HepG2 (cell line): Measurements from ENCODE around the gene PAIP2. TPM values are rescaled to one million over a fixed set of nuclear protein-coding genes. Genes with fewer than 3 reads are reported as not detected.

Experiments used
- ATAC-seq: fragments of 200-7000 bp; cut with Tn5 transposase; 3 replicates; pipeline ENCODE4 v1.9.1; 2020; ENCODE audit warnings: mild to moderate bottlenecking, moderate library complexity
- BruUV-seq: library from RNA; stranded (reverse); fragments of 400-500 nt; replicated peaks from 2 replicates; lab custom pipeline; 2021; lab: Mats Ljungman, UMichigan
- CTCF ChIA-PET: fragments of 300-600 bp; formaldehyde crosslinking; extraction: SDS; loops from one replicate; lab custom pipeline; 2021; ENCODE audit warnings: low total read pairs, inconsistent platforms, low intra/inter-chr PET ratio; lab: Yijun Ruan, JAX
- POLR2A ChIA-PET: fragments of 350-600 bp; sonication (Branson Sonifier 250); formaldehyde crosslinking; loops from one replicate; lab custom pipeline; 2020; ENCODE audit warnings: antibody characterized with exemption, inconsistent platforms; lab: Yijun Ruan, JAX
- DNase-seq: peaks from one replicate; pipeline ENCODE4 v3.0.0-alpha.2; 2015; ENCODE audit warnings: low spot score
- FAIRE-seq: peaks from 3 replicates; lab custom pipeline; 2011; peaks lifted over from hg19 to GRCh38; lab: Jason Lieb, UNC
- H2AFZ ChIP-seq: one replicate; pipeline ENCODE4 v1.6.1; 2011; ENCODE audit warnings: low read length, inconsistent platforms
- H3K27ac ChIP-seq: fragments of 300-600 bp; 3 replicates; pipeline ENCODE4 v1.8.0; 2011; ENCODE audit warnings: mixed run types, mild to moderate bottlenecking, mixed read lengths, low read length, inconsistent platforms; ENCODE audit not compliant: insufficient read depth; ENCODE audit errors: extremely low read length
- H3K27me3 ChIP-seq, 2 experiments: fragments of 200-600 bp in 1 of 2; 2 replicates in 1 of 2; 3 replicates in 1 of 2; pipeline versions ENCODE4 v1.6.0 to v1.8.0; 2011; ENCODE audit warnings: low read length in 2 of 2, mild to moderate bottlenecking in 2 of 2, moderate library complexity in 2 of 2, inconsistent platforms in 1 of 2; ENCODE audit not compliant: insufficient read depth in 2 of 2, control insufficient read depth in 1 of 2
- H3K36me3 ChIP-seq, 2 experiments: fragments of 200-600 bp in 1 of 2; replicated peaks in 1 of 2; 2 replicates in 1 of 2; 3 replicates in 1 of 2; pipeline versions ENCODE4 v1.5.1 to v1.8.0; 2011; ENCODE audit warnings: low read length in 2 of 2, inconsistent platforms in 1 of 2; ENCODE audit not compliant: insufficient read depth in 2 of 2, control insufficient read depth in 1 of 2
- H3K4me1 ChIP-seq: 2 replicates; pipeline ENCODE4 v1.5.1; 2012; ENCODE audit warnings: low read length, inconsistent platforms; ENCODE audit not compliant: insufficient read depth
- H3K4me2 ChIP-seq: 2 replicates; pipeline ENCODE4 v1.6.0; 2011; ENCODE audit warnings: low read depth, low read length, inconsistent platforms
- H3K4me3 ChIP-seq, 3 experiments: fragments of 200-600 bp in 1 of 3; sonication (generic), shearing (Covaris generic) in 1 of 3; replicated peaks in 1 of 3; 2 replicates each; pipeline ENCODE4 v1.5.1; 2011 to 2016; ENCODE audit warnings: low read length in 3 of 3, inconsistent platforms in 2 of 3, low read depth in 2 of 3, mild to moderate bottlenecking in 2 of 3, control low read depth in 1 of 3, mixed read lengths in 1 of 3; ENCODE audit not compliant: insufficient read depth in 1 of 3
- H3K79me2 ChIP-seq: one replicate; pipeline ENCODE4 v1.6.1; 2011; ENCODE audit warnings: low read length, inconsistent platforms; ENCODE audit not compliant: insufficient read depth
- H3K9ac ChIP-seq: 2 replicates; pipeline ENCODE4 v1.6.0; 2011; ENCODE audit warnings: mild to moderate bottlenecking, low read depth, low read length, inconsistent platforms; ENCODE audit not compliant: insufficient read depth
- H3K9me3 ChIP-seq: 2 replicates; pipeline ENCODE4 v1.5.1; 2012; ENCODE audit warnings: mild to moderate bottlenecking, low read length
- H4K20me1 ChIP-seq: 2 replicates; pipeline ENCODE4 v1.6.0; 2011; ENCODE audit warnings: inconsistent platforms, mild to moderate bottlenecking, low read length, moderate library complexity; ENCODE audit not compliant: insufficient read depth
- DPF2 ChIP-seq: sonication (generic); formaldehyde crosslinking; IDR thresholded peaks from 2 replicates; pipeline ENCODE4 v1.4.0; 2020; ENCODE audit warnings: mild to moderate bottlenecking, low read depth, missing genetic modification reagents, borderline replicate concordance
- KDM2A ChIP-seq: sonication (generic); formaldehyde crosslinking; IDR thresholded peaks from 2 replicates; pipeline ENCODE4 v1.4.0; 2020; ENCODE audit warnings: low read depth, missing genetic modification reagents, borderline replicate concordance
- MBD4 ChIP-seq: IDR thresholded peaks from 2 replicates; pipeline ENCODE4 v1.6.1; 2012; ENCODE audit warnings: low read length, inconsistent platforms, borderline replicate concordance
- MED13 ChIP-seq: sonication (generic); formaldehyde crosslinking; IDR thresholded peaks from 2 replicates; pipeline ENCODE4 v1.5.0; 2020; ENCODE audit warnings: missing genetic modification reagents
- MZF1 ChIP-seq: sonication (generic); formaldehyde crosslinking; IDR thresholded peaks from 2 replicates; pipeline ENCODE4 v1.8.1; 2023; ENCODE audit warnings: mild to moderate bottlenecking, missing genetic modification reagents, borderline replicate concordance
- RAD51 ChIP-seq: fragments of 450-650 bp; IDR thresholded peaks from 2 replicates; pipeline ENCODE4 v1.6.1; 2016; ENCODE audit warnings: borderline replicate concordance
- TOPORS ChIP-seq: sonication (generic); formaldehyde crosslinking; IDR thresholded peaks from 2 replicates; pipeline ENCODE4 v1.8.0; 2023; ENCODE audit warnings: mild to moderate bottlenecking, missing genetic modification reagents
- ZNF777 ChIP-seq: sonication (generic); formaldehyde crosslinking; IDR thresholded peaks from 2 replicates; pipeline ENCODE4 v1.4.0; 2020; ENCODE audit warnings: missing genetic modification reagents
- WGBS: methylation state at CpG from one replicate; pipeline ENCODE4 v1.1.6; 2017; ENCODE audit warnings: low lambda C conversion rate; 5-methylcytosine and 5-hydroxymethylcytosine counted together
- in situ Hi-C: cut with HindIII; loops from 2 replicates; pipeline ENCODE4 v1.10.0; 2017; ENCODE audit warnings: low pct_unique_long_range_greater_than_20kb; ENCODE audit not compliant: extremely low pct_ligation_motif_present
- intact Hi-C: fragments of 100-400 bp; cut with micrococcal nuclease; formaldehyde crosslinking; loops from one replicate; pipeline ENCODE4 v1.10.0; 2022; ENCODE audit not compliant: unreplicated experiment
- polyA plus RNA-seq, 8 experiments: library from polyadenylated mRNA; depleted of rRNA in 3 of 8; stranded (reverse) in 7 of 8; unstranded in 1 of 8; fragments of >200 nt; fragmentation: Illumina TruSeq in 4 of 8; extraction: Trizol in 4 of 8; gene quantifications; 2 replicates each; pipeline versions ENCODE4 v1.2.1 to v1.2.3, GENCODE V29; 2011 to 2016; ENCODE audit warnings: low read depth in 4 of 8, missing spikeins in 1 of 8, mixed read lengths in 1 of 8; ENCODE audit not compliant: insufficient read depth in 1 of 8
- total RNA-seq, 5 experiments: library from RNA; depleted of rRNA; stranded (reverse); fragments of >200 nt; fragmentation: Illumina TruSeq; extraction: Trizol; gene quantifications; 2 replicates each; pipeline ENCODE4 v1.2.3, GENCODE V29; 2016; ENCODE audit warnings: low read depth in 1 of 5
- TF ChIP-seq, protein P1 (sequence below): IDR thresholded peaks from 2 replicates; pipeline ENCODE4 v1.6.1; 2016; ENCODE audit warnings: low read depth, missing genetic modification reagents, missing compliant biosample characterization
- TF ChIP-seq, protein P2 (sequence below): IDR thresholded peaks from 2 replicates; pipeline ENCODE4 v1.6.1; 2012; ENCODE audit warnings: inconsistent platforms
- TF ChIP-seq, protein P3 (sequence below), 2 experiments: sonication (generic) in 1 of 2; formaldehyde crosslinking in 1 of 2; IDR thresholded peaks; 2 replicates each; pipeline versions ENCODE4 v1.4.0 to v1.6.1; 2018 to 2020; ENCODE audit warnings: missing genetic modification reagents in 2 of 2, borderline replicate concordance in 1 of 2, low read depth in 1 of 2, mild to moderate bottlenecking in 1 of 2, missing biosample characterization in 1 of 2
- TF ChIP-seq, protein P4 (sequence below): IDR thresholded peaks from 2 replicates; pipeline ENCODE4 v1.6.1; 2018; ENCODE audit warnings: missing genetic modification reagents
- TF ChIP-seq, protein P5 (sequence below): sonication (generic); formaldehyde crosslinking; IDR thresholded peaks from 2 replicates; pipeline ENCODE4 v1.4.0; 2020; ENCODE audit warnings: missing genetic modification reagents

The PAIP2 gene
- total and polyA plus RNA-seq, 2 of the 13 experiments (the other 11 are each of a cell fraction or from before 2014, with no cell fraction given) = 61.5 to 76.3 TPM

DNA sequence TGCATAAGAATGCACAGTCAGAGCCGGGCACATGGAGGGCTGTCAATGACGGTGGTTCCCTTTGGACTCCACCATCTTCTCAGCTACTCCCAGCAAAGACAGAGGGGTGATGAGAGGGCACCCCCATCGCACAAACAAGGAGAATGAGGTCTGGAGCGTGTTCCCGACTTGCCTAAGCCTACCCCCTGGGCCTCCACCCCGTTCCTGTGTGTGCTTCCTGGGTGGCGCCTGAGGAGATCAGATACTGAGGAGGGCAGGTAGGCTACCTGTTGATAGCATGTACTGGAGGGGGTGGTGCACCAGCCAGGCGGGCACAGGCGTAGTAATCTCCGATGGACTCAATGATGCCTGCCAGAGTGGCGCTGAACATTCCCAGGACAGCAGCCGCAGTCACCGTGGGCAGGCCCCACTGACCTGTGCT, 37.3 kb downstream of the PAIP2 start:
- FAIRE-seq = no peak

More for the DNA sequence above, 37.3 kb downstream of the PAIP2 start:
- no peaks in the 10 kb centered on the region for H3K27me3 ChIP-seq
- ChIA-PET CTCF (no interaction called here), POLR2A (no interaction called here)
- ATAC-seq = no peak
- no peak overlapping the region for H3K4me3 ChIP-seq
- intact Hi-C loops = no loop called here
- no peak overlapping the region for H3K9ac ChIP-seq
- no peaks in the 10 kb centered on the region for H4K20me1 ChIP-seq
- H3K9me3 ChIP-seq = no peaks in the 10 kb centered on the region
- no peak overlapping the region for H3K27ac ChIP-seq
- 96% methylated on average over 11 of the region's 13 CpGs for WGBS
- H3K79me2 ChIP-seq = peaks cover 12% of the 10 kb centered on the region
- H3K36me3 ChIP-seq = peaks cover 0 to 5% of the 10 kb centered on the region in 2 experiments; a peak in 2 of 5 replicates
- in situ Hi-C loops = no loop called here
- peaks cover 36% of the 10 kb centered on the region for H3K4me1 ChIP-seq
- H3K4me2 ChIP-seq = no peak overlapping the region
- no peak overlapping the region for H2AFZ ChIP-seq
- BruUV-seq = no TSS peak
- DNase-seq = no peak
- TF ChIP-seq, protein P1, sequence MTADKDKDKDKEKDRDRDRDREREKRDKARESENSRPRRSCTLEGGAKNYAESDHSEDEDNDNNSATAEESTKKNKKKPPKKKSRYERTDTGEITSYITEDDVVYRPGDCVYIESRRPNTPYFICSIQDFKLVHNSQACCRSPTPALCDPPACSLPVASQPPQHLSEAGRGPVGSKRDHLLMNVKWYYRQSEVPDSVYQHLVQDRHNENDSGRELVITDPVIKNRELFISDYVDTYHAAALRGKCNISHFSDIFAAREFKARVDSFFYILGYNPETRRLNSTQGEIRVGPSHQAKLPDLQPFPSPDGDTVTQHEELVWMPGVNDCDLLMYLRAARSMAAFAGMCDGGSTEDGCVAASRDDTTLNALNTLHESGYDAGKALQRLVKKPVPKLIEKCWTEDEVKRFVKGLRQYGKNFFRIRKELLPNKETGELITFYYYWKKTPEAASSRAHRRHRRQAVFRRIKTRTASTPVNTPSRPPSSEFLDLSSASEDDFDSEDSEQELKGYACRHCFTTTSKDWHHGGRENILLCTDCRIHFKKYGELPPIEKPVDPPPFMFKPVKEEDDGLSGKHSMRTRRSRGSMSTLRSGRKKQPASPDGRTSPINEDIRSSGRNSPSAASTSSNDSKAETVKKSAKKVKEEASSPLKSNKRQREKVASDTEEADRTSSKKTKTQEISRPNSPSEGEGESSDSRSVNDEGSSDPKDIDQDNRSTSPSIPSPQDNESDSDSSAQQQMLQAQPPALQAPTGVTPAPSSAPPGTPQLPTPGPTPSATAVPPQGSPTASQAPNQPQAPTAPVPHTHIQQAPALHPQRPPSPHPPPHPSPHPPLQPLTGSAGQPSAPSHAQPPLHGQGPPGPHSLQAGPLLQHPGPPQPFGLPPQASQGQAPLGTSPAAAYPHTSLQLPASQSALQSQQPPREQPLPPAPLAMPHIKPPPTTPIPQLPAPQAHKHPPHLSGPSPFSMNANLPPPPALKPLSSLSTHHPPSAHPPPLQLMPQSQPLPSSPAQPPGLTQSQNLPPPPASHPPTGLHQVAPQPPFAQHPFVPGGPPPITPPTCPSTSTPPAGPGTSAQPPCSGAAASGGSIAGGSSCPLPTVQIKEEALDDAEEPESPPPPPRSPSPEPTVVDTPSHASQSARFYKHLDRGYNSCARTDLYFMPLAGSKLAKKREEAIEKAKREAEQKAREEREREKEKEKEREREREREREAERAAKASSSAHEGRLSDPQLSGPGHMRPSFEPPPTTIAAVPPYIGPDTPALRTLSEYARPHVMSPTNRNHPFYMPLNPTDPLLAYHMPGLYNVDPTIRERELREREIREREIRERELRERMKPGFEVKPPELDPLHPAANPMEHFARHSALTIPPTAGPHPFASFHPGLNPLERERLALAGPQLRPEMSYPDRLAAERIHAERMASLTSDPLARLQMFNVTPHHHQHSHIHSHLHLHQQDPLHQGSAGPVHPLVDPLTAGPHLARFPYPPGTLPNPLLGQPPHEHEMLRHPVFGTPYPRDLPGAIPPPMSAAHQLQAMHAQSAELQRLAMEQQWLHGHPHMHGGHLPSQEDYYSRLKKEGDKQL = no peak
- no peak for TF ChIP-seq TOPORS
- TF ChIP-seq, protein P2, sequence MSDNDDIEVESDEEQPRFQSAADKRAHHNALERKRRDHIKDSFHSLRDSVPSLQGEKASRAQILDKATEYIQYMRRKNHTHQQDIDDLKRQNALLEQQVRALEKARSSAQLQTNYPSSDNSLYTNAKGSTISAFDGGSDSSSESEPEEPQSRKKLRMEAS = no peak
- no peak for TF ChIP-seq MED13
- no peak for TF ChIP-seq ZNF777 (CRISPR knock-in tag)
- no peak for TF ChIP-seq RAD51
- TF ChIP-seq DPF2 (CRISPR knock-in tag) = no peak
- TF ChIP-seq, protein P3, sequence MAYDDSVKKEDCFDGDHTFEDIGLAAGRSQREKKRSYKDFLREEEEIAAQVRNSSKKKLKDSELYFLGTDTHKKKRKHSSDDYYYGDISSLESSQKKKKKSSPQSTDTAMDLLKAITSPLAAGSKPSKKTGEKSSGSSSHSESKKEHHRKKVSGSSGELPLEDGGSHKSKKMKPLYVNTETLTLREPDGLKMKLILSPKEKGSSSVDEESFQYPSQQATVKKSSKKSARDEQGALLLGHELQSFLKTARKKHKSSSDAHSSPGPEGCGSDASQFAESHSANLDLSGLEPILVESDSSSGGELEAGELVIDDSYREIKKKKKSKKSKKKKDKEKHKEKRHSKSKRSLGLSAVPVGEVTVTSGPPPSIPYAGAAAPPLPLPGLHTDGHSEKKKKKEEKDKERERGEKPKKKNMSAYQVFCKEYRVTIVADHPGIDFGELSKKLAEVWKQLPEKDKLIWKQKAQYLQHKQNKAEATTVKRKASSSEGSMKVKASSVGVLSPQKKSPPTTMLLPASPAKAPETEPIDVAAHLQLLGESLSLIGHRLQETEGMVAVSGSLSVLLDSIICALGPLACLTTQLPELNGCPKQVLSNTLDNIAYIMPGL (CRISPR knock-in tag; IDR thresholded peaks at IDR 0.05; ENCODE audit: borderline replicate concordance in 1 of 2, low read depth in 1 of 2) = no peak
- TF ChIP-seq MZF1 (CRISPR knock-in tag) = no peak
- no peak for TF ChIP-seq MBD4
- TF ChIP-seq KDM2A (CRISPR knock-in tag) = no peak
- TF ChIP-seq, protein P4, sequence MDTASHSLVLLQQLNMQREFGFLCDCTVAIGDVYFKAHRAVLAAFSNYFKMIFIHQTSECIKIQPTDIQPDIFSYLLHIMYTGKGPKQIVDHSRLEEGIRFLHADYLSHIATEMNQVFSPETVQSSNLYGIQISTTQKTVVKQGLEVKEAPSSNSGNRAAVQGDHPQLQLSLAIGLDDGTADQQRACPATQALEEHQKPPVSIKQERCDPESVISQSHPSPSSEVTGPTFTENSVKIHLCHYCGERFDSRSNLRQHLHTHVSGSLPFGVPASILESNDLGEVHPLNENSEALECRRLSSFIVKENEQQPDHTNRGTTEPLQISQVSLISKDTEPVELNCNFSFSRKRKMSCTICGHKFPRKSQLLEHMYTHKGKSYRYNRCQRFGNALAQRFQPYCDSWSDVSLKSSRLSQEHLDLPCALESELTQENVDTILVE (CRISPR knock-in tag) = no peak
- TF ChIP-seq, protein P5, sequence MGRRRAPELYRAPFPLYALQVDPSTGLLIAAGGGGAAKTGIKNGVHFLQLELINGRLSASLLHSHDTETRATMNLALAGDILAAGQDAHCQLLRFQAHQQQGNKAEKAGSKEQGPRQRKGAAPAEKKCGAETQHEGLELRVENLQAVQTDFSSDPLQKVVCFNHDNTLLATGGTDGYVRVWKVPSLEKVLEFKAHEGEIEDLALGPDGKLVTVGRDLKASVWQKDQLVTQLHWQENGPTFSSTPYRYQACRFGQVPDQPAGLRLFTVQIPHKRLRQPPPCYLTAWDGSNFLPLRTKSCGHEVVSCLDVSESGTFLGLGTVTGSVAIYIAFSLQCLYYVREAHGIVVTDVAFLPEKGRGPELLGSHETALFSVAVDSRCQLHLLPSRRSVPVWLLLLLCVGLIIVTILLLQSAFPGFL (CRISPR knock-in tag) = no peak
- TF ChIP-seq, all 625 proteins: peak for 0
